OCI-LY7 (cell line): ENCODE data around the gene DNAI2. TPM values are rescaled to one million over a fixed set of nuclear protein-coding genes. Genes with fewer than 3 reads are reported as not detected.

Source experiments
- BruUV-seq: library from RNA; stranded (reverse); fragments of 400-500 nt; replicated peaks from 2 replicates; lab custom pipeline; 2021; lab: Mats Ljungman, UMichigan
- CTCF ChIA-PET: fragments of 300-600 bp; sonication (Branson Sonifier 250); formaldehyde crosslinking; loops from one replicate; lab custom pipeline; 2022; ENCODE audit warnings: antibody characterized with exemption; ENCODE audit not compliant: unreplicated experiment; lab: Charles Lee
- POLR2A ChIA-PET: fragments of 300-600 bp; sonication (Branson Sonifier 250); formaldehyde crosslinking; loops from one replicate; lab custom pipeline; 2022; ENCODE audit warnings: antibody characterized with exemption; lab: Charles Lee
- DNase-seq: peaks from one replicate; pipeline ENCODE4 v3.0.0-alpha.2; 2015; ENCODE audit warnings: low spot score
- H2AFZ ChIP-seq: fragments of 200-600 bp; sonication (generic), shearing (Covaris generic); 2 replicates; pipeline ENCODE4 v1.6.1; 2014; ENCODE audit warnings: mild to moderate bottlenecking, antibody characterized with exemption, low read length, moderate library complexity
- H3K27ac ChIP-seq: fragments of 200-600 bp; sonication (generic); 2 replicates; pipeline ENCODE4 v1.5.1; 2014; ENCODE audit warnings: mixed run types, low read depth, mild to moderate bottlenecking, moderate library complexity, low read length, inconsistent platforms; ENCODE audit not compliant: poor library complexity, severe bottlenecking
- H3K36me3 ChIP-seq: fragments of 200-600 bp; sonication (generic); 2 replicates; pipeline ENCODE4 v1.6.1; 2014; ENCODE audit warnings: mild to moderate bottlenecking, antibody characterized with exemption, low read length, moderate library complexity, mixed read lengths; ENCODE audit not compliant: insufficient read depth
- H3K4me1 ChIP-seq: fragments of 200-600 bp; sonication (generic); 2 replicates; pipeline ENCODE4 v1.5.1; 2014; ENCODE audit warnings: mild to moderate bottlenecking, low read length; ENCODE audit not compliant: insufficient read depth, poor library complexity, severe bottlenecking
- H3K4me2 ChIP-seq: fragments of 200-600 bp; sonication (generic); 2 replicates; pipeline ENCODE4 v1.6.1; 2014; ENCODE audit warnings: mild to moderate bottlenecking, low read length
- H3K4me3 ChIP-seq: fragments of 200-600 bp; sonication (generic); 2 replicates; pipeline ENCODE4 v1.5.1; 2014; ENCODE audit warnings: mild to moderate bottlenecking, low read depth, low read length; ENCODE audit not compliant: poor library complexity, severe bottlenecking
- H3K79me2 ChIP-seq: fragments of 200-600 bp; sonication (generic); 2 replicates; pipeline ENCODE4 v1.6.1; 2016; ENCODE audit warnings: low read depth, mild to moderate bottlenecking, low read length, moderate library complexity, mixed read lengths; ENCODE audit not compliant: insufficient read depth
- H3K9me2 ChIP-seq: fragments of 200-600 bp; sonication (generic); 2 replicates; pipeline ENCODE4 v1.6.1; 2016; ENCODE audit warnings: mild to moderate bottlenecking, low read length, mixed read lengths; ENCODE audit not compliant: insufficient read depth
- H3K9me3 ChIP-seq: fragments of 200-600 bp; sonication (generic); 2 replicates; pipeline ENCODE4 v1.6.1; 2014; ENCODE audit warnings: mild to moderate bottlenecking, mixed run types, low read length, mixed read lengths
- H4K20me1 ChIP-seq: fragments of 200-600 bp; sonication (generic); 2 replicates; pipeline ENCODE4 v1.6.1; 2014; ENCODE audit warnings: mild to moderate bottlenecking, antibody characterized with exemption, low read length, moderate library complexity, mixed read lengths; ENCODE audit not compliant: insufficient read depth
- EZH2phosphoT487 ChIP-seq: fragments of 200-600 bp; sonication (generic); IDR thresholded peaks from 2 replicates; pipeline ENCODE4 v1.6.1; 2018; ENCODE audit warnings: low read depth, borderline replicate concordance, mild to moderate bottlenecking, mixed run types, antibody characterized with exemption, low read length, moderate library complexity, mixed read lengths
- intact Hi-C: fragments of 100-400 bp; cut with micrococcal nuclease; formaldehyde crosslinking; loops from one replicate; pipeline ENCODE4 v1.10.0; 2022; ENCODE audit not compliant: unreplicated experiment
- total RNA-seq, 2 experiments: library from RNA; depleted of rRNA in 1 of 2; stranded (reverse); fragments of >200 nt in 1 of 2; shearing (Covaris generic) in 1 of 2; gene quantifications; 2 replicates each; pipeline ENCODE4 v1.2.3, GENCODE V29; 2014 to 2022
- TF ChIP-seq, protein P1 (sequence below): fragments of 200-600 bp; sonication (generic); conservative IDR thresholded peaks from 2 replicates; pipeline ENCODE4 v1.5.1; 2014; ENCODE audit warnings: mild to moderate bottlenecking, antibody characterized with exemption, low read length, moderate library complexity, mixed read lengths

The DNAI2 gene
- total RNA-seq, 2 experiments from 2014 or later, result not detected

DNA sequence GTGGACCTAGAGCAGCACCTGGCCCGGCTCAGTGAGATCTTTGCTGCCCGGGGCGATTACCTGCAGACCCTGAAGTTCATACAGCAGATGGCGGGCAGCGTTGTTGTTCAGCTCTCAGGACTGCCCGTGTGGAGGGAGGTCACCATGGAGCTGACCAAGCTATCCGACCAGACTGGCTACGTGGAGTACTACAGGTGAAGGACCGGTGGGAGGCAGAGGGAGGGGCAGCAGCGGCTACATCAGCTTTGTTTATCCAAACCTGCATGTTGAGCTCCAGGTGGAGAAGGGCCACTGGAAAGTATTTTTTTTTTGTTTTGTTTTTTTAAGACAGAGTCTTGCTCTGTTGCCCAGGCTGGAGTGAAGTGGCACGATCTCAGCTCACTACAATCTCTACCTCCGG lies 36.7 kb upstream of the DNAI2 start:
- TF ChIP-seq, protein P1, sequence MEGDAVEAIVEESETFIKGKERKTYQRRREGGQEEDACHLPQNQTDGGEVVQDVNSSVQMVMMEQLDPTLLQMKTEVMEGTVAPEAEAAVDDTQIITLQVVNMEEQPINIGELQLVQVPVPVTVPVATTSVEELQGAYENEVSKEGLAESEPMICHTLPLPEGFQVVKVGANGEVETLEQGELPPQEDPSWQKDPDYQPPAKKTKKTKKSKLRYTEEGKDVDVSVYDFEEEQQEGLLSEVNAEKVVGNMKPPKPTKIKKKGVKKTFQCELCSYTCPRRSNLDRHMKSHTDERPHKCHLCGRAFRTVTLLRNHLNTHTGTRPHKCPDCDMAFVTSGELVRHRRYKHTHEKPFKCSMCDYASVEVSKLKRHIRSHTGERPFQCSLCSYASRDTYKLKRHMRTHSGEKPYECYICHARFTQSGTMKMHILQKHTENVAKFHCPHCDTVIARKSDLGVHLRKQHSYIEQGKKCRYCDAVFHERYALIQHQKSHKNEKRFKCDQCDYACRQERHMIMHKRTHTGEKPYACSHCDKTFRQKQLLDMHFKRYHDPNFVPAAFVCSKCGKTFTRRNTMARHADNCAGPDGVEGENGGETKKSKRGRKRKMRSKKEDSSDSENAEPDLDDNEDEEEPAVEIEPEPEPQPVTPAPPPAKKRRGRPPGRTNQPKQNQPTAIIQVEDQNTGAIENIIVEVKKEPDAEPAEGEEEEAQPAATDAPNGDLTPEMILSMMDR, result no peak
- TF ChIP-seq EZH2phosphoT487, result no peak
- Histone ChIP-seq H3K9me2 (no peaks in the 10 kb centered on the region), H3K9me3 (no peaks in the 10 kb centered on the region), H3K4me2 (no peak overlapping the region), H3K4me3 (no peak overlapping the region), H4K20me1 (no peaks in the 10 kb centered on the region), H3K36me3 (no peaks in the 10 kb centered on the region), H2AFZ (no peak overlapping the region), H3K79me2 (no peaks in the 10 kb centered on the region), H3K27ac (no peak overlapping the region), H3K4me1 (no peaks in the 10 kb centered on the region)
- DNase-seq, result no peak
- BruUV-seq, result no TSS peak
- ChIA-PET POLR2A (interaction anchor here (0.5 kb wide), 1 partner anchor 1221 kb away, joined by 3 read pairs; no protein-coding TSS in a partner anchor), CTCF (no interaction called here)
- intact Hi-C loops, result no loop called here

DNA sequence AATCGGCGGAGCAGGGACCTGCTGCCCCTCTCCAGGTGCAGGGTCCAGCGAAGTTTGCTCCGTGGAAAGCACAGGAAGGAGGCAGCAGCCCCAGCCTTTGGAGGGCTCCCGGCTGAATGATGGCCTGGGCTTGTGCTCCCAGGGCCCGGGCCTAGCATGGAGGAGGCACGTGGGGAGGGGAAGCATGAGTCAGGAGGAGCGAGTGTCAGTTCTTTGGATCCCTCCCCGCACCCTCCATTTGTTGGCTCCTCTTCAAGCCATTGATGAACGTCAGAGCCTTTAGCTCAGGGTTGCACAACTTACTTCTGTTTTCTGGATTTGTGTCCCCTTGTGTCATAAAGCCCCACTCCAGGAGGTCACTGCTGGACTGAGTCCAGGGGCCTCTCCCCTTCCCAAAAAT lies 34.9 kb upstream of the DNAI2 start:
- ChIA-PET CTCF (no interaction called here), POLR2A (no interaction called here)
- DNase-seq, result no peak
- TF ChIP-seq EZH2phosphoT487, result no peak
- TF ChIP-seq, protein P1, result no peak
- Histone ChIP-seq H3K9me2 (no peaks in the 10 kb centered on the region), H3K4me2 (no peak overlapping the region), H3K27ac (no peak overlapping the region), H3K9me3 (no peaks in the 10 kb centered on the region), H3K79me2 (no peaks in the 10 kb centered on the region), H3K4me1 (no peaks in the 10 kb centered on the region), H3K4me3 (no peak overlapping the region), H4K20me1 (no peaks in the 10 kb centered on the region), H3K36me3 (no peaks in the 10 kb centered on the region), H2AFZ (no peak overlapping the region)
- intact Hi-C loops, result no loop called here
- no TSS peak for BruUV-seq

DNA sequence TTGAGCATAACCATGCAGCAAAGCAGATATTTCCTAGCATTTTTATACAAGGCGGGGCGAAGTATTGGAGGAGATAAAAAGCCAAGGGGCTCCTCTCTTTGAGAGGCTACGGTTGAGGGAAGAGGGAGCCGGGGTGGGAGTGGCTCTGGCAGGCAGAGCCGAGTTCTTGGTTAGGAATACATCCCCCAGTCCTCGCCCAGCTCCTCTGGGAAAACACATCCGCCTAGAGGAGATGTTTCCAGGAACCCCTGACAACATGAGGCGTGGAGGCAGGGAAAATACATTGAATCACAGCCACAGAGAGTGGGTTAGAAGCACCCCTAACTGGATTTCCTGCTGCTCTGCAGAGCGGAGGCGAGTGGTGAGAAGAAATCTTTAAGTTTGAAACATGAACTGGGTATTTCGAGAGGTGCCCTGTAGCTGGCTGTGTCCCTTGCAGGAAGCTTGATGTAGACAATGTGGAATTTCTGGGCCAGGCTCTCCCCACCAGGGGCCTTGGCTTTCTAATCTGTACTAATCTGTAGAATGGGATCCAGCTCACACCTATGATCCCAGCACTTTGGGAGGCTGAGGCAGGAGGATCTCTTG lies 33.3 kb upstream of the DNAI2 start:
- CTCF ChIA-PET, result no interaction called here
- BruUV-seq, result no TSS peak
- Histone ChIP-seq H3K4me1 (no peaks in the 10 kb centered on the region), H3K36me3 (no peaks in the 10 kb centered on the region), H2AFZ (no peak overlapping the region), H3K79me2 (no peaks in the 10 kb centered on the region), H3K9me2 (no peaks in the 10 kb centered on the region), H3K4me2 (no peak overlapping the region), H3K4me3 (no peak overlapping the region), H4K20me1 (no peaks in the 10 kb centered on the region), H3K27ac (no peak overlapping the region), H3K9me3 (no peaks in the 10 kb centered on the region)
- TF ChIP-seq, protein P1, result no peak
- TF ChIP-seq EZH2phosphoT487, result no peak
- intact Hi-C loops, result no loop called here
- no peak for DNase-seq
- POLR2A ChIA-PET, result no interaction called here
